ENCODE measurements around the gene NUP43.

DNA sequence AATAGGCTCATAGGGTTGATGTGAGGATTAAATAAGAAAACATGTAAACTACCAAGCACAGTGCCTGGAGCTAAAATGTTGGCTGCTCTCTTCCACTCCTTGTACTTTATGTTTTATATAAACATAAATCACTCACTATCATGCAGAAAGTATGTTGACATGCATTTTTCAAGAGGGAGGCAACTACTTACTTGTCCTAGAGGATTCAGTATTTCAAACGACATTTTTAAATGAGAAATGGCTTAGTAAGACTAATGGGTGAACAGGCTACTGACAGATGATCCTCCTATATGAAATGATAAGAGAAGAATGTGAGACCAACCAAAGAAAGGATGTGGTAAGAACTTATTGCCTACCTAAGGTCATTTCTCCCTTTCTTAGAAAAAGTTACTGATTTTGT is 49.4 kb downstream of the NUP43 start:
- TF ChIP-seq EZH2phosphoT487 (IDR thresholded peaks at IDR 0.05; ENCODE audit: insufficient read depth, low read depth) = no peak
- no peak for TF ChIP-seq EZH2 (IDR thresholded peaks at IDR 0.05; ENCODE audit: insufficient read depth, poor library complexity, severe bottlenecking)

Data from GM23248 (cell line).